NCI-H748 (cell line): ENCODE measurements around the gene ITGA2.
"Not testable (repeated sequence)": the region's sequence is repeated elsewhere in the genome, so short reads cannot be mapped to it uniquely, and the experiment has no call there.

Source experiments
- DNase-seq: peaks from one replicate; lab custom pipeline; 2025; ENCODE audit not compliant: unreplicated experiment; lab: John Stamatoyannopoulos, UW

ITGA2 gene

DNA sequence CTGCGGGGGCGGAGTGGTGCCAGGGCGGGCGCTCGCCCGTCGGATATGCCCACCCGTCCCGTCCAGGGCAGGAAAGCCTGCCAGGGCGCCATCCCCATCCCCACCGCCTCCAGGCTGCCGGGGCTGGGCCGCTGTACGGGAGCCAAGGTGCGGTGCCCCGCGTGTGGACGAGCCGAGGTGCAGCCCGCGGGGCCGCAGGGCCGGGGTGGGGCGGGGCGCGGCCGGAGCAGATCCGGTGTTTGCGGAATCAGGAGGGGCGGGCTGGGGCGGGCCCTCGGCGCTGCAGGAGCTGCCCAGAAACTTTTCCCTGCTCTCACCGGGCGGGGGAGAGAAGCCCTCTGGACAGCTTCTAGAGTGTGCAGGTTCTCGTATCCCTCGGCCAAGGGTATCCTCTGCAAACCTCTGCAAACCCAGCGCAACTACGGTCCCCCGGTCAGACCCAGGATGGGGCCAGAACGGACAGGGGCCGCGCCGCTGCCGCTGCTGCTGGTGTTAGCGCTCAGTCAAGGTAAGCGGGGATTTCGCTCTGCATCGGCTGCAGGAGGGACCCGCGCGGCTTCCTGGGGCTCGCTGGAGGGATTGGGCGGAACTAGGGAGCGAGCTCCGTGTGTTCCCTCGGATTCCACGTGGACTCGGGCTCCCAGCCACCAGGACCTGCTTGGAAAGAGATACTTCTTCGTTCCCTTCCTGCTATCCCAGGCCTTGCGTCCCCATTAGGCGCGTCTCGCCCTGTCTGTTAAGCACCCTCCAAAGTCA lies at the start of gene ITGA2:
ITGA2 (plus strand) TSS at position 328 of the 756 bp plus-strand sequence; CDS start at position 445, 117 bp downstream.
- peak; percentile 71 for DNase-seq

DNA sequence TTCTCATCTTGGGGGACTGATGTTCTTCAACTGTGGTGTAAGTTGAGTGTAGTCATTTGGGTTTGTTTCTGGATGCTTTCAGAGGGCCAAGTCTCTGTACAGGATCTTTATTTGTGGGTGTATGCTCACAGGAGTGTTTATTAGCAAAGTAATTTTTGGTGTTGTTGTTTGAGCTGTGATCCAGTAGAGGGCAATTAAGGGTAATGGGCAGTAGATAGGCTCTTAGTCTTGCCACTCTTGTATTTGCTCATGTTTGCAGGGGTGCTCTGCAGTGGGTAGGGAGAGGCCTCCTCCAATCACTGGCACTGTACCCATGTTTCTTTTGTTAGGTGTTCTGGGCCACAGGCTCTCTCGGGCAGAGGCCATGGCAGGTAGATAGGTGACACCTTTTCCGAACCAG lies 45.9 kb upstream of the ITGA2 start:
- no peak for DNase-seq

DNA sequence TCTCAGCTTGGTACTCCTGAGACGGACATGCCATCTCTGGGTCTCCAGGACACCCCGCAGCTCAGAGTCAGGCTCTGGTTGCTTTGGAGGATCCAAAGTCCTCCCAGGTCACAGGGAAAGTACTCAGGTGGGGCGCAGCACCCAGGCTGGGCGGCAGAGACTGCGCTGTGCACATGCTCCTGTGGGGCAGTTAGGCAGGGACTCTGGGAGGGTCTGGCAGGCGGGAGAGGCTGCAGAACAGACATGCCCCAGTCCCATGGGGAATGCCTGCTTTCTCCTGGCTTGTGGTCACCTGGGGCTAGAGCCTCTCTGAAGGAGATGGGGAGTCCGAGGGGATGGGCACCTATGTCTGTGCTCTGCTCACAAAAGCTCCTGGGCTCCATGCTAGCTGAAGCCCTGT lies 45.3 kb upstream of the ITGA2 start:
- DNase-seq, result no peak

DNA sequence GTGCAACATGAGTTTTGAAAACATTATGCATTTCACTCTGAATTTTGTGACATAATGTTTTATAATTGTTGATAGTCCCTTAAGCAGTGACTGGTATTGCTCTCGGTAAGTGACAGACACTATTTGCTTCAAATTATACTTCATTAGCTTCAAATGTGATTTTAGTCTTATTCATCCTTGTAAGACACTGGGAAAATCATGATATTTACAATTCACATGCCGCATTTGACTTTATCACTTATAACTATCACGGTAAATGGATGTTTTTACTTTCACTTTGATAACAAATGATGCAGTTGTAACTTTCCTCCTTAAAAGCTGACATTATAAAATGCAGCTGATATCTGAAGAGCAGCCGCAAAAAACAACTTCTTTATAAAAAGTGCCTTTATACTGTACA lies 44.1 kb upstream of the ITGA2 start:
- DNase-seq, result no peak

DNA sequence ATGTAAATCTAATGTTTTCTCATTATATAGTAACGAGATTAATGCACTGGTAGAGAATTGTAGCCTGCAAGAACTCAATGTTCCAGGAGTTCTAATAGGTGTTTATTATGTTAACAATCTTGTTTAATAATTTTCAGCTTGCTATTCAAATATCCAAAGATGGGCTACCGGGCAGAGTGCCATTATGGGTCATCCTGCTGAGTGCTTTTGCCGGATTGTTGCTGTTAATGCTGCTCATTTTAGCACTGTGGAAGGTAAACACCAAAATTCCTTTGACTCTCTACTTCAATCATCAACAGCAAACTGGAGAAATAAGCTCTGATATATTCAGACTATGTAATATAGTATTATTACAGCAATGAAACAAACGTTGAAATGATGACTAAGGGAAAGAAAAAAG lies 41.9 kb upstream of the ITGA2 start:
- DNase-seq, result peak; percentile 49

DNA sequence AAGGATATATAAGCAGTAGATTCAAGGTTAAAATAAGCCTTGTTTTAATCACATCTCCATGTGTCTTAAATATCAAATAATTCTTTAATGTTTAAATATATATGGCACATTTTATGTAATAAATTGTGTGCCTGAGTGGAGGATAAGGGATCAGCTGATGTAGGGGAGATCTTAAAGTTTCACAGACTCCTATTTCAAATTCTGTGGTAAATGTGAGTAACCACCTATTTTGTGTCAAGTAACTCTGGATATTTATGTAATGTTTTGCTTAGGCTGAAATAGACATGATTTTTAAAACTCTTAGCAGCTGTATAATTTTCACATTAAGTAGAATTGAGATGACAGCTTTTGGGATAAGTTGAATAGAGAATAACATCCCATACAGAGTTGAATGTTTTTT lies 41.3 kb upstream of the ITGA2 start:
- DNase-seq, result no peak

DNA sequence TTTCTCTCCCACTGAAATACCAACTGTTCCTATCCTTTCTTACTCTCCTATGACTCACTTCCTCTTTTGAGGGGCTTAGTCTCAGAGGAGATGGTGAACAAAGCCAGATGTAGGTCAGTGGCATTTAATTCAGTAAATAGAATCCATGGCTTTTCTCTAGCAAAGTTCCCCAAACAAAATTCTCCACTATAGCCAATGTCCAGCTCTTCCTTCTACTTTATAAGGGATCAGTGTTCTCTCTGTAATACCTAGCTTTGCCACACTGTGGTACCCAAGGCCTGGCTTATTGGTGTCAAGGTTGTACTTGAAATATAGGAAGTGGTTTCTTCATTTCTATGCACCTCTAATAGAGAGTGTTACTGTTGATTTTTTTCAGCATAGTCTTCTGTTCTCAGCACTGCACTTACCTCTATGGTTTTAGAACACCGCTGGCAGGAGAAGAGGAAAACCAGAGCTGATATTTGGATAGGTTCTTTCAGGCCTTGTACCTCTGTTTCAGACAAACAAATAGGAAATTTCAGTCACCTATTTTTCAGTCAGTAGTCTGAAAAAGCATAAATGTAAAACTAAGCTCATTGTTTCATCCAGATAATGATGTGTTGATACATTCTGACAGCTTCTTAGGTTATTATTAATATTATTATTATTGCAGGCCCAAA lies 40.6 kb upstream of the ITGA2 start:
- DNase-seq, result peak; percentile 70

DNA sequence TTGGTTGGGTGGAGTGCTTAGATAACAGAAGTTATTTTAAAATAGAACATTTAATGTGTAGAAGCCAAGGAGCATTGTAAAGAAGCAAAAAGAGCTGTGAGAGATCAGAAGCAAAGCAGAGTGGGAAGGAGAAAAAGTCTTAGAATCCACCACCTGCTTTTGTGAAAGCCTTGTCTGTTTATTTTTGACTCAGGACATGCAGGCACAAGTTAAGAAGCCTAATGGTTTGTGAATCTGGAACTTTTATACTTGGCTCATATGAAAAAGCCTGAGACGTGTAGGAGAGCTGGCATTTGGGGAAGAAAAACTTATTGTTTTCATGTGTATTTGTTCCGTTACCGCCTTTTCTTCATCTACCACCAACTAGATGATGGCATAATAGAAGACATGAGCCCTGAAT lies 38.5 kb upstream of the ITGA2 start:
- no peak for DNase-seq

DNA sequence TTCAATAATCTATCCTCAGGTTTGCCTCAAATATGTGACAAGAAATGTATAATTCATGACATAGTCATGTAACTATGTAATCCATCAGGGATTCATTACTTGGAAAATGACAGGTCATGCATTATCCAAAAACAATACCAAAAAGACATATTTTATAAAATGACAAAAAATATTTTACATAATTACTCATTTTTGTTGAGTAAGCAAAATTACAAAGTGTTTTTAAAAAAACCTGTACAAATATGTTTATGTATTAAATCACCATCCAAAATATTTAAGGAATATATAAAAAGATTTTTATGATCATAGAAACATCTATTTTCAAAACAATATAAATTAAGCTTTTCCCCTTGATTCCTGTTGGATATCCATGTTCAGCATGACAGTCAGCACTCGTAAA lies 36.7 kb upstream of the ITGA2 start:
- DNase-seq, result no peak

DNA sequence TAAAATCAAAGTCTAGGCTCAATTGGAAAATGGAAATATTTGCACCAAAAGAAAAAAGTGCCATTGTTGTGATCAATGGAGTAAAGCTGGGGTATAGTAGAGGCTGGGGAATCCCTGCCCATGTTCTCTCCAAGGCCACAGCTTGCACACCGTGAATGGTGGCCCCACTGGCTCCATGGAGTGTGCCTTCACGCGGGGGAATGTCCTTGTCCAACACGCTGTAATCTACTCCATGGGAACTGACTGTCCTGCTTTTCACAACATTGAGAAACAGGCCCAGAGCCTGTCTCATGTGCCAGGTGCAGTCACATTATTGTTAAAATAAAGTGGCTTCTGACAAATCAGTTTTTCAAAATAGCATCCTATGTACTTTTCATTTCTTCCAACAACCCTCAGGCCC lies 33.1 kb upstream of the ITGA2 start:
- no peak for DNase-seq

DNA sequence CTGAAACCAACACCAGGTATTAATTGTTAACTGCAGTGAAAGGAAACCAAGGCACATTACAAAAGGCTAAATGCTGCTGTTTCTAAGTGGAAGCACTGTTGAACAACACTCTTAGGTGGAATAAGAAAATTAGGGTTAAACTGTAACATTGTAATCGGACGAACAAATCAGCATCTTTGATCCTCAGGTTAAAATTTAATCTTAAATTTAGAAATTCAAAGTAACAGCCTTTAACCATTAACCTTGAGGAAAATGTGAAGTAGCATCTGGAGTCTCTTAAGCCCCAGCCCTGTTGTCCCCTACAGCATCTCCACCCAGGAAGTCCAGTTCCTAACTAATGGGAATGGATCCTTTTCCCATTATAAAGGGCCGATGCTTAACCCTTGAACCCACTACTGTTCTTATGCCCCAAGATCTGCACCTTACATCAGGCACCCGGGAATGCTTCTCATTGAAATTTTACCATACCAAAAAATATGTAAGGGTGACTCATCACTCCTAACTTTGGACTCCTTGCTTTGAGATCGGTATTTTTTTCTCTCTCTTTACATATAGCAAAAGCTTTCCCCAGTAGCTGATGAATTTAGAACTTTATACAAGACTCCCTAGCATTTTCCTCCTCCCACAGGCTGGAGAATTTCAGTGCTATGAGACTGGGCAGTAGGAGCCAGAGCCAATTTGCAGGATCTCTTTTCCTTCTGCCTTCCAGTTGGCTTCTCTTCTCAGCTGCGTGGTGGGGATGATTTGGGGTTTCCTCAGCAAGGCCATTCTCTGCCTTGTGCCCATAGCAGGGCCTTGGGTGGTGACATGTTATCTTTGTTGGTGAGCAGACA lies 32.0 kb upstream of the ITGA2 start:
- DNase-seq, result no peak

DNA sequence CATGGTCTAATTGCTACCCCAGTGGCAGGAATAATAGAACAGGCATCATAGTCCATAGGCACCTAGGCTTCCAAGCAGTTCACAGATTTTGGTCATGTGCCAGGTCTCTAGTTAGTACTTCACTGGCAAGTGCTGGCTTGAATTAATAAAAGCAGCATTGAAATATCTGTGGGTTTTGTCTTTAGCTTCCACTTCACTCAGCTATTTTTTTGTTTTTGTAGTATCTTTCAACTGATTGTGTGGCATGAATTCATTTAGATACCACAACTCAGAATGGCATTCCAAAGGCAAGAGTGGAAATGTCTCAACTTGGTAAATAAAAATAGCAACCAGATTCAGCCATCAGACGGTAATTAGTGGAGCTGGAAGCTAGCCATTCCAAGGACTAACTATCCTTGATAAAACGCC lies 27.9 kb upstream of the ITGA2 start:
- DNase-seq, result peak; percentile 61

DNA sequence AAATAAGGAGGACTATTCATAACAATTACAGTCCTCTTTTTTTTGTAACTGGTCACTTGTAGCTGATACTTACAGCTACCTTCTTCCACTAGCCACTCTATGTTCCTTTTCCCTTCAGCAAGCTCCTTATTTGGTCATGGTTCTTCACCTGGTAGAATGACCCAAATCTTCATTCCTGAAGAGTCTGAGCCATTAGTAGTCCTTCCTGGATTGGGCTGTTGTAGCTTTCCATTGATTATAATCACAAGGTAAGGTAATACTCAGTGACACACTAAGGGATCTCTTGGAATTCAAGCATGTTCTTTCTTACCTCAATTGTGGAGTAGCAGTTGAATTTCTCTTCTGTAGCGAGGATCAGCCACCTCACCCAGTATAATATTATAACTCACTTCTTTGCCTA lies 25.5 kb upstream of the ITGA2 start:
- no peak for DNase-seq

DNA sequence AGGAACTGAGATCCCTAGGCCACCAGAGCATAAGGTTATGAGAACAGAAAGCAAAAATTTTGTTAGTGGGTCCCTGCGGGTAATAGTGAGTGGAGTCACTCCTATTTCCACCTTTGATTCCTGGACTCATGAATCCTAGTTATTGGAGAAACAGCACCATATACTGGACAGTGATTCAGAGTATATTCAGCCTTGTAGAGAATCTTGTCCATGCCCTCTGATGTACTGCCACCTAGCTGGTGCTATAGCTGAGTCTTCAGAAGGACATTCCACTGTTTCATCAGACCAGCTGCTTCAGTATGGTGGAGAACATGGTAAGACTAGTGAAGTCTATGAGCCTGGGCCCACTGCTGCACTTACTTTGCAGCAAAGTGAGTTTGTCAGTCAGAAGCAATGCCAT lies 25.0 kb upstream of the ITGA2 start:
- DNase-seq, result no peak

DNA sequence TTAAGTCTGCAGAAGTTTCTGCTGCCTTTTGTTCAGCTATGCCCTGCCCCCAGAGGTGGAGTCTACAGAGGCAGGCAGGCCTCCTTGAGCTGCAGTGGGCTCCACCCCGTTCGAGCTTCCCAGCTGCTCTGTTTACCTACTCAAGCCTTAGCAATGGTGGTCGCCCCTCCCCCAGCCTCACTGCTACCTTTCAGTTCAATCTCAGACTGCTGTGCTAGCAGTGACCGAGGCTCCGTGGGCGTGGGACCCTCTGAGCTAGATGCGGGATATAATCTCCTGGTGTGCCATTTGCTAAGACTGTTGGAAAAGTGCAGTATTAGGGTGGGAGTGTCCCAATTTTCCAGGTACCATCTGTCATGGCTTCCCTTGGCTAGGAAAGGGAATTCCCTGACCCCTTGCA lies 13.0 kb upstream of the ITGA2 start:
- not testable (repeated sequence) for DNase-seq

DNA sequence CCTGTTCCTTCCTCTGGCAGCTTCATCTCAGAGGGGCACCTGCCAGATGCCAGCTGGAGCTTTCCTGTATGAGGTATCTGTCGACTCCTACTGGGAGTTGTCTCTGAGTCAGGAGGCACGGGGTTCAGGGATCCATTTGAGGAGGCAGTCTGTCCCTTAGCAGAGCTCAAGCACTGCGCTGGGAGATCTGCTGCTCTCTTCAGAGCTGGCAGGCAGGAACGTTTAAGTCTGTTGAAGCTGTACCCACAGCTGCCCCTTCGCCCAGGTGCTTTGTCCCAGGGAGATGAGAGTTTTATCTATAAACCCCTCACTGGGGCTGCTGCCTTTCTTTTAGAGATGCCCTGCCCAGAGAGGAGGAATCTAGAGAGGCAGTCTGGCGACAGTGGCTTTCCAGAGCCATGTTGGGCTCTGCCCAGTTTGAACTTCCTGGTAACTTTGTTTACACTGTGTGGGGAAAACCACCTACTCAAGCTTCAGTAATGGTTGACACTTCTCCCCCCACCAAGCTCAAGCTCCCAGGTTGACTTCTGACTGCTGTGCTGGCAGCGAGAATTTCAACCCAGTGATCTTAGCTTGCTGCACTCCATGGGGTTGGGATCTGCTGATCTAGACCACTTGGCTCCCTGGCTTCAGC lies 11.8 kb upstream of the ITGA2 start:
- no peak for DNase-seq

DNA sequence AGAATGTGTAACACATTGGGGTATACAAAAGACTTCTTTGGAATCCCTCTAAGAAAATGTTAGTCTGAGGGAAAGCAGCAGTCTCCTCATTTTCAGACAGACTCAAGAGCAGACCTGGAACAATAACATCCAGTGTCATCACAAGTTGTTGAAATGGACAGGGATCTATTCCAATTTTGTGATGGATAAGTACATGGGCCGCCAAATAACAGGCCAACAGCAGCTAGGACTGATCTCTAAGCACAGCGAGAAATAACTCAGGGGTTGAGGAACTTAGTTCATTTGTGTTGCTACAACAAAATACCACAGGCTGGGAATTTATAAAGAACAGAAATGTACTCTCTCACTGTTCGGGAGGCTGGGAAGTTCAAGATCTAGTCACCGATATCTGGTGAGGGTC lies 7.6 kb upstream of the ITGA2 start:
- no peak for DNase-seq

DNA sequence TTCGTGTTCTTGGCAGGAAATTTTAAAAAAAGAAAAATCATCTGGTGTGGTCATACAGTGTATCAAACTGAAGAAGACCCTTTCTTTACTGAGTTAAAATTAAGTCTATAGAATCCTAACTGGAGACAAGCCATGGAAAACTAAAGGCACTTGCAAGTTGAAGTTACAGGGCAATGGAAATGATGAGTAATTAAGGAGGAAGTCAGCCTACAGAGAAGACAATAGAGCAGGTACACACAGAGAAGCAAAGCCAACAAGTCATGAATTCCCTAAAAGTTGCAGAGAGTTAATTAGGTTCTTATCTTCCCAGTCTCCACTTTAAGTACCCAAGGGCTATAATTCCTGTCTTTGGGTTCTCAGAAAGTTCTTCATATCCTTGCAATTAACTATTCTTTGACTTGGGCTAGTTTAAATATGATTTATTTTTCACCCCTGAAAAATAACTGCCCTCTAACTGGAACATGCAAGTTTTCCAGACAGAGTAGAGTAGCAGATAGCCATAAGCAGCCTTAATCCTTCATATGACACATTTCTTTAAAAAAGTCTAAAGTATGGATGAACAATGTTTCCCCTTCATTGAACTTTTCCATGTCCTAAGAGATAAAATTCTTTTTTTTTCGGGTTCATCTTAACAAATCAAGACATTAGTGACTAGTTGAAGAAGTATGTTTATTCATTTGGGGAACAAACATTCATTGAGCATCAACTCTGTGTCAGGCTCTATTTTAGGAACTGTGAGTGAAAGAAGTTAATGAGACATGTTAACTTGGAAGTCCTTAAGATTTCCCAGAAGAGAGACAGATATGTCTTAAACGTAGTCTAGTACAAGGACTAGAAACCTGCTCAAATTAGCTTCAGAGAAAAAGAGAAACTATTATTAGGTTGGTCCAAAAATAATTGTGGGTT lies 5.2 kb upstream of the ITGA2 start:
- DNase-seq, result no peak

DNA sequence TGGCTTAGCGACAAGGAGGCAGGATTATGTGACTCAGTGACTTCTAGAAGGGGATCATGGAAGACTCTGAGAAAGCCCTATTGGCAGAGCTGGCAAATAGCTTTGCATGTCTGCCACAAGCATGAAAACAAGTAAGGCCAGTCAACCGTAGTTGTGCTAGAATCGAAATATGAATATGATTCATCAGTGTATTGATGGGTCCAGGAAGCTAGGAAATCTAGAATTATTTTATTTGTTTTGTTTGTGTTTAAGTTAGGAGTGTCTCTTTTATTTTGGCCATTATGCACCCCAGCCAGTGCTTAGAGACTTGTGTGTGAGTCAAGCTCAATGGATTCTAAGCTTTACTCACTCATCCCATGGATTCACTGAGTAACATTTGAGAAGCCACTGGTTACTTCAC lies 3.8 kb upstream of the ITGA2 start:
- no peak for DNase-seq

DNA sequence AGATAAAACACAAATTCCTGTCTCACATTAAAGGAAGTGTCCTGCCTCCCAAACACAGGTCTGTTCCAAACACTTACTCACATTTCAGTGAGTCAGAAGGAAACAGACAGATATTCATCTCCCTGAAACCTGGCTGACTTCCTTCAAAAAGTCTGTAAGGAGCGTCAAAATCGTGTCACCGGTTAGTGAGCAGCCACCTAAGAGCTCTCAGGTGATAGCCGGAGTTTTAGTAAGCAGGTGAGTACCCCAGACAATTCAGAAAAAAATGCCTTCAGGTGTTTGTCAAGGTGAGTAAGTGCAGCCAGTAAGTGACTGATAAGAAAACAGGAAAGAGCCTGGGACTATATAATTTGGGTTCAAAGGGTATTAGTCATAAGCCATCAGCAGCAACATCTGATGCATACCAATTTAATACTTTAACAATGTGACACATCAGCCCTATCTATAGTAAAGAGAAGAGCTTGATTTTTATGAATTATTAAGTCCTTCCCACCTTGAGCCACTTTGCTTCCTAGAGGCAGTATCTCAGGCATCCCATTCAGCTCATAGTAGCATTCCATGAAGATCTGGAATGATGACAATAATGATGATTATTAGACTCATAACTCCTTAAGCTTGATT lies 1.3 kb upstream of the ITGA2 start:
- DNase-seq, result no peak
